Cardiac muscle cell (in vitro differentiated cells and primary cell): ENCODE results near the gene XNDC1N. TPM values are rescaled to one million over a fixed set of nuclear protein-coding genes. Genes with fewer than 3 reads are reported as not detected.

Source experiments
- DNase-seq, 2 donors: peaks; one replicate each; pipeline versions ENCODE4 v3.0.0 to v3.0.0-alpha.2; 2010 to 2017; ENCODE audit warnings: low read depth in 1 of 2, low spot score in 1 of 2
- H3K27ac ChIP-seq: fragments of 200-600 bp; sonication (generic); 2 replicates; pipeline ENCODE4 v1.5.1; 2016
- H3K27me3 ChIP-seq: fragments of 200-600 bp; sonication (generic); 2 replicates; pipeline ENCODE4 v1.6.0; 2016; ENCODE audit warnings: control low read depth
- H3K36me3 ChIP-seq: fragments of 200-600 bp; sonication (generic); 2 replicates; pipeline ENCODE4 v1.5.1; 2016; ENCODE audit warnings: control low read depth
- H3K4me1 ChIP-seq: fragments of 200-600 bp; sonication (generic); 2 replicates; pipeline ENCODE4 v1.8.1; 2017; ENCODE audit warnings: low read depth, mild to moderate bottlenecking, mixed run types
- H3K4me3 ChIP-seq: fragments of 200-600 bp; sonication (generic); 2 replicates; pipeline ENCODE4 v1.5.1; 2016; ENCODE audit warnings: mild to moderate bottlenecking
- H3K9me3 ChIP-seq: fragments of 200-600 bp; sonication (generic); 2 replicates; pipeline ENCODE4 v1.5.1; 2017; ENCODE audit warnings: low read depth, mild to moderate bottlenecking, control low read depth
- CTCF ChIP-seq: IDR thresholded peaks from 2 replicates; pipeline ENCODE4 v1.5.1; 2012; ENCODE audit warnings: low read depth, mild to moderate bottlenecking, low read length
- polyA plus RNA-seq: library from polyadenylated mRNA; unstranded; fragments of >200 nt; fragmentation: Nextera tagmentation; extraction: Ambion mirVana; gene quantifications from 2 replicates; pipeline ENCODE4 v1.2.1, GENCODE V29; 2016
- total RNA-seq: library from RNA; depleted of rRNA; stranded (reverse); fragments of >200 nt; gene quantifications from 2 replicates; pipeline ENCODE4 v1.2.3, GENCODE V29; 2016

Gene XNDC1N
- total and polyA plus RNA-seq, 2 experiments from 2014 or later: 7.9 to 8.0 TPM

- H3K27me3 ChIP-seq: no peaks in the 10 kb centered on the region
- peaks cover 19% of the 10 kb centered on the region for H3K36me3 ChIP-seq
- no peaks in the 10 kb centered on the region for H3K4me1 ChIP-seq
- H3K4me3 ChIP-seq: no peak overlapping the region
- DNase-seq: no peak
- no peak for TF ChIP-seq CTCF
- no peaks in the 10 kb centered on the region for H3K9me3 ChIP-seq
- H3K27ac ChIP-seq: no peak overlapping the region
Measured at GRCh38 chr11:71964641-71965040, 36.2 kb upstream of the XNDC1N start.

- Histone ChIP-seq H3K4me1 (no peaks in the 10 kb centered on the region), H3K27ac (no peak overlapping the region), H3K9me3 (no peaks in the 10 kb centered on the region), H3K27me3 (no peaks in the 10 kb centered on the region), H3K4me3 (no peak overlapping the region), H3K36me3 (peaks cover 17% of the 10 kb centered on the region)
- no peak for DNase-seq
- no peak for TF ChIP-seq CTCF
Measured at GRCh38 chr11:71963468-71963867, 35.1 kb upstream of the XNDC1N start.

- Histone ChIP-seq H3K27me3 (no peaks in the 10 kb centered on the region), H3K36me3 (peaks cover 17% of the 10 kb centered on the region), H3K4me3 (no peak overlapping the region), H3K9me3 (no peaks in the 10 kb centered on the region), H3K4me1 (no peaks in the 10 kb centered on the region), H3K27ac (no peak overlapping the region)
- TF ChIP-seq CTCF: no peak
- DNase-seq: peak in 1 of 2 donors; percentile 55
Measured at GRCh38 chr11:71962428-71963038, 34.1 kb upstream of the XNDC1N start.

- H3K27ac ChIP-seq: no peak overlapping the region
- H3K4me1 ChIP-seq: no peaks in the 10 kb centered on the region
- H3K36me3 ChIP-seq: peaks cover 3% of the 10 kb centered on the region
- no peak for DNase-seq
- no peak overlapping the region for H3K4me3 ChIP-seq
- H3K27me3 ChIP-seq: no peaks in the 10 kb centered on the region
- no peaks in the 10 kb centered on the region for H3K9me3 ChIP-seq
- TF ChIP-seq CTCF: no peak
Measured at GRCh38 chr11:71955898-71956456, 27.6 kb upstream of the XNDC1N start.

- H3K27ac ChIP-seq: no peak overlapping the region
- no peaks in the 10 kb centered on the region for H3K4me1 ChIP-seq
- no peak for TF ChIP-seq CTCF
- H3K27me3 ChIP-seq: no peaks in the 10 kb centered on the region
- peak in 1 of 2 donors; percentile 50 for DNase-seq
- no peaks in the 10 kb centered on the region for H3K9me3 ChIP-seq
- no peaks in the 10 kb centered on the region for H3K36me3 ChIP-seq
- H3K4me3 ChIP-seq: no peak overlapping the region
Measured at GRCh38 chr11:71951741-71952310, 23.4 kb upstream of the XNDC1N start.
